ENCODE measurements around the gene NXNL2.

Gene NXNL2

DNA sequence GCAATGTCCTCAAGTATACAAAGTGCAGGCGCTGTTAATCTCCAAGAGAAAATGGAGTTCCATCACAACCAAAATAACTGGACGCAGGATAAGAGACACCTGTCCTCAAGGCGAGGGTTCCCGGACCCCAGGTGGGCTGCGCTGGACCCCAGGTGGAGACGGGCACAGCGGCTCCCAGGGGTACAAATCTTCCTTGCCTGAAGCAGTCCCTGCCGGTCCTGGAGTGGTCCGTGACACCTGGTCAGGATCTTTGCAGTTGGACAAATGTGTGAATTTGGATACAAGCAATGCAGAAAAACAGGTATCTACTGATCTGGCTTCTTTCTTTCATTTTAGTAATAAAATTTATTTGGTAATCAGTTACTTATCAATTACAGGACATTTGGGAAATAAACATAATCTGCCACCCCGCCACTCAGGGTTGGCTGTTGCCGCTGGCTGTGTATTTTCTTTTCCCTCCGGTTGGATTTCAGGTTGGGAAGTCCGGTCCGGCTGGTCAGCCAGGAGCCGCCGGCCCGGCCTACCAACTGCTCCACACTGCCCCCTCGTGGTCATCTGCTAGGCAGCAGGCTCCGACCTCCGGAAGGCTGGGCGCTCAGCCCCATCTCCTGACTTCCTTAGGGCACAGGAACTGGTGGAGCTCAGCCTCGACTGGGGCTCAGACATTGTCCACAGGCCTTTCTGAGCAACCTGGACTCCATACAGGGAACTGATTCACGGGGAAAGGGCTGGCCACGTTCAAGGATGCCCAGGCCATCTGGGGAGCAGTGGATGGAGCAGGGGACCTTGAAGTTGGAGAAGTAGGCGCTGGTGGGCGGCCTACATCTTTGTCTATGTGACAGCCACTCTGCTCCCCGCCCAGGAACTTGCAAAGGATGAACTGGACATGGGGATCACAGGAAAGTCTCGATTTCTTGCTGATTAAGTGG, 43.4 kb downstream of the NXNL2 start:
- peak; percentile 46 for DNase-seq (ENCODE audit: low read depth)

GRCh38 chr9:88579050-88579715, 44.2 kb downstream of the NXNL2 start:
- DNase-seq (ENCODE audit: low read depth) = no peak

- no peak for DNase-seq (ENCODE audit: low read depth)
Observed at GRCh38 chr9:88580961-88581360, 46.0 kb downstream of the NXNL2 start.

- no peak for DNase-seq (ENCODE audit: low read depth)
Observed at GRCh38 chr9:88583901-88584596, 49.1 kb downstream of the NXNL2 start.

DNA sequence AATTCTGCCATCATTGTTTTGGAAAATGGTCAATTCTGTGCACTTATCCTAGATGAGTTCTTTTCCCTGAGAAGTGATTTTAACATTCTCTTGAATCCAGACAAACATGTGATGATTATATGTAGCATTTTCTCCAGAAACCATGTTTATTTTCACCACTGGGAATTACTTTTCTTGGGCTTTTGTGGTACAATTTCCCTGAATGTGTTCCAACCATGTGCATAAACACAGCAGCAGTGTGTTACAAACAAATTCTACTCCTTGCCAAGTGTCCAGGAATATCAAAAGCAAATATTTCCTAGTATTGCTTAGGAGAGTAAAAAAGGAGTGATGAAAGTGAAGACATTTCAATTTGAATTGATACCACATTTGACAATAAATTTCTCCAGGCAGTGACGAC, 50.4 kb downstream of the NXNL2 start:
- DNase-seq (ENCODE audit: low read depth) = no peak

DNA sequence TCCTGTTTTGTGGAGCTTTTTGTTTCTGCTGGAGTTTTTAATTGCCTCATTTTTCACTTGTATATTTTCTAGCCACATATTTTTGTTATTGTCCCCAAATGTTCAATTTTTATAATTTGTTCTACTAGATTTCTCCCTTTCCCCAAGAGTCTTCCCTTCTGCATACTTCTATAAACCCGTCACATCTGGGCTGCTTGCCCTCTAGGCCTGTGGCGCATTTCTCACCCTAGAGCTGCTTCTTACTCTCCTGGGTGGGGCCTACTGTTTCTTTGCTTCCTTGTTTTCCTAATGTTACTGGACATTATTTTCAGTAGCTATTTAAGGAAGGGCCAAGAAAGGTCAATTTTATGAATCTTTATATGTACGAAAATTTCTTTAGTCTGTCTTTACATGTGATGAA, 51.5 kb downstream of the NXNL2 start:
- DNase-seq (ENCODE audit: low read depth) = no peak

GRCh38 chr9:88587182-88587581, 52.2 kb downstream of the NXNL2 start:
- DNase-seq (ENCODE audit: low read depth) = no peak

GRCh38 chr9:88587885-88588649, 53.1 kb downstream of the NXNL2 start:
- no peak for DNase-seq (ENCODE audit: low read depth)

GRCh38 chr9:88589656-88590055, 54.7 kb downstream of the NXNL2 start:
- DNase-seq (ENCODE audit: low read depth) = no peak

DNA sequence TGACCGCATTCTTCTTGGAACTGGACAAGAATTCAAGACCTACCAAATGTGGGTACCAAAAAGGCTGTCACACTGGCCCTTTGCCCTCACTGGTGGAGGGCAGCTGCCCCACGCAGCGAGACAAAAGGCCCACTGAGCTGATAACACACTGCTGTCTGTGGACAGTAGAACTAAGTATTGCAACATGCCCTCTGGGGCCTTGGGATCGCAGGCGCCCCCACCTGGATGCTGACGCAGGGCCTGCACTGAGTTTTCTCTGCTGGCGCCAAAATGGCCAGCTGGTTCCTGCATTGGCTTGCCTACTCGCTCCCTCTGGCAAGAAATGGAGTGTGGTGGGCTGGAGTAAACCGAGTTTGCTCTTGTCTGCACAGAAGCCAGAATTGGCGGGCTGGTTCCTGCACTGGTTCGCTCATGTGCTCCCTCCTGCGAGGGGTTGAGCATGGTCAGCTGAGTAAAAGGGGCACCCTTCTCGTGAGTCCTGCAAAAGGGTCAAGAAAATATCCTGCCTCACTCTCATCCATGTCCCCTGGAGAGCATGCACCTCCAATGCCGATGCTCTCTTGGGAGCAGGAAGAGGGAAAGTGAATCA, 55.7 kb downstream of the NXNL2 start:
- no peak for DNase-seq (ENCODE audit: low read depth)

DNA sequence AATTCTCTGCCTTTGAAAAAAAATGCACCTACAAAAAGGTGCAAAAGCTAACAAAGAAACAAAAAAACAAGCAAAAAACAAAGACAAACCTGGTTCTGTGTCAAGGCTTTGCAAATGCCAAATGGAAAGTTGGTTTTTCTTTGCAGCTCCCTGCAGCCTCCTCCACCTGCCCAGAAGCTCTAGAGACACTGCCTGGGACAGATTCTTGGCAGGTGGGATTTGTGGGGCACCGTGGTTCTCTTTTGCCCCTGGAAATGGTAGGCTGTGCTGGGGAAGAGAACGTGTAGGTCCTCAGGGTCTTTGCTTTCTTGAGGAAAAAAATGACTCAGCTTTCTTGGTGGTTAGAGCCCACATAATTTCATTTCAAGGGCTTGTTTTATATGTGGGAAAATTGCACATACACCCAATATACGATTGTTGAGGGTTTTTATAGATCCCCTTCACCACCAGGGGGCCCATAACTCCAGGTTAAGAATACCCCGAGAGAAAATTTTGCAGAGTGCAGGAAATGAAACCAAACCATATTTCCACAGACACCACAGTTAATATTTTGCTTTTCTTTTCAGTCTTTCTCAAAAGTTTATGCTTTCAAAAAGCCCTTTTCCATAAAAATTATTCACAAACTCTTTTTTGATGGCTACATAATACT, 58.7 kb downstream of the NXNL2 start:
- DNase-seq (ENCODE audit: low read depth) = peak; percentile 28
